DOHH2 (cell line): ENCODE measurements around the gene LSM2.

Source experiments
- H3F3A ChIP-seq: fragments of 200-600 bp; sonication (generic), shearing (Covaris generic); 2 replicates; pipeline ENCODE4 v1.6.0; 2016; ENCODE audit warnings: antibody characterized with exemption, mild to moderate bottlenecking; ENCODE audit not compliant: control insufficient read depth, insufficient read depth
- H3K27ac ChIP-seq: fragments of 200-600 bp; sonication (generic); 2 replicates; pipeline ENCODE4 v1.5.1; 2014; ENCODE audit warnings: low read depth, mild to moderate bottlenecking, low read length, moderate library complexity
- H3K27me3 ChIP-seq: fragments of 200-600 bp; sonication (generic); 2 replicates; pipeline ENCODE4 v1.6.1; 2014; ENCODE audit warnings: mild to moderate bottlenecking, low read length, mixed read lengths; ENCODE audit not compliant: control insufficient read depth
- H3K36me3 ChIP-seq: fragments of 200-600 bp; sonication (generic); 2 replicates; pipeline ENCODE4 v1.6.1; 2014; ENCODE audit warnings: mild to moderate bottlenecking, low read length, moderate library complexity, mixed read lengths; ENCODE audit not compliant: control insufficient read depth
- H3K4me1 ChIP-seq: fragments of 200-600 bp; sonication (generic); 2 replicates; pipeline ENCODE4 v1.6.1; 2014; ENCODE audit warnings: mild to moderate bottlenecking, low read length, mixed read lengths; ENCODE audit not compliant: control insufficient read depth
- H3K4me2 ChIP-seq: fragments of 200-600 bp; sonication (generic); 2 replicates; pipeline ENCODE4 v1.6.0; 2014; ENCODE audit warnings: mild to moderate bottlenecking, low read length, moderate library complexity
- H3K4me3 ChIP-seq: fragments of 200-600 bp; sonication (generic); 2 replicates; pipeline ENCODE4 v1.5.1; 2014; ENCODE audit warnings: mild to moderate bottlenecking, low read length, mixed read lengths
- H3K79me2 ChIP-seq: fragments of 200-600 bp; sonication (generic); 2 replicates; pipeline ENCODE4 v1.6.1; 2014; ENCODE audit warnings: mild to moderate bottlenecking, low read length, mixed read lengths; ENCODE audit not compliant: control insufficient read depth
- H3K9me2 ChIP-seq: fragments of 200-600 bp; sonication (generic); replicated peaks from 2 replicates; pipeline ENCODE4 v1.6.1; 2014; ENCODE audit warnings: mild to moderate bottlenecking, low read length, mixed read lengths; ENCODE audit not compliant: control insufficient read depth
- H3K9me3 ChIP-seq: fragments of 200-600 bp; sonication (generic); 2 replicates; pipeline ENCODE4 v1.6.1; 2014; ENCODE audit warnings: antibody characterized with exemption, low read length, mixed read lengths; ENCODE audit not compliant: control insufficient read depth, insufficient read depth
- H4K20me1 ChIP-seq: fragments of 200-600 bp; sonication (generic); 2 replicates; pipeline ENCODE4 v1.6.0; 2014; ENCODE audit warnings: low read depth, mild to moderate bottlenecking, antibody characterized with exemption, low read length, moderate library complexity; ENCODE audit not compliant: control insufficient read depth, insufficient read depth
- CTCF ChIP-seq: fragments of 200-600 bp; sonication (generic); IDR thresholded peaks from one replicate; pipeline ENCODE4 v1.5.1; 2014; ENCODE audit warnings: antibody characterized with exemption, mild to moderate bottlenecking, low read depth, low read length; ENCODE audit not compliant: poor library complexity, severe bottlenecking
- EZH2phosphoT487 ChIP-seq: fragments of 200-600 bp; sonication (generic); IDR thresholded peaks from 2 replicates; pipeline ENCODE4 v1.6.1; 2017; ENCODE audit warnings: borderline replicate concordance, mild to moderate bottlenecking, antibody characterized with exemption, low read length, moderate library complexity, mixed read lengths

The LSM2 gene

GRCh38 chr6:31799781-31800180 lies 7.0 kb downstream of the LSM2 start:
- peaks cover 33% of the 10 kb centered on the region for H3K4me1 ChIP-seq
- peaks cover 17% of the 10 kb centered on the region for H3F3A ChIP-seq
- TF ChIP-seq EZH2phosphoT487 (no peak), CTCF (no peak)
- peaks cover 47% of the 10 kb centered on the region for H3K36me3 ChIP-seq
- no peaks in the 10 kb centered on the region for H3K9me3 ChIP-seq
- H3K27me3 ChIP-seq: no peaks in the 10 kb centered on the region
- peaks cover 39% of the 10 kb centered on the region for H3K79me2 ChIP-seq
- no peaks in the 10 kb centered on the region for H3K9me2 ChIP-seq
- no peak overlapping the region for H3K4me3 ChIP-seq
- no peak overlapping the region for H3K27ac ChIP-seq
- H4K20me1 ChIP-seq: no peaks in the 10 kb centered on the region
- H3K4me2 ChIP-seq: no peak overlapping the region

GRCh38 chr6:31797588-31797987 lies 9.2 kb downstream of the LSM2 start:
- peaks cover 44% of the 10 kb centered on the region for H3K4me1 ChIP-seq
- no peaks in the 10 kb centered on the region for H3K27me3 ChIP-seq
- H4K20me1 ChIP-seq: no peaks in the 10 kb centered on the region
- H3K27ac ChIP-seq: peak overlapping the region; percentile 71
- H3K9me2 ChIP-seq: no peaks in the 10 kb centered on the region
- TF ChIP-seq EZH2phosphoT487 (no peak), CTCF (no peak)
- peaks cover 46% of the 10 kb centered on the region for H3K36me3 ChIP-seq
- H3K79me2 ChIP-seq: peaks cover 44% of the 10 kb centered on the region
- H3F3A ChIP-seq: peaks cover 17% of the 10 kb centered on the region
- no peaks in the 10 kb centered on the region for H3K9me3 ChIP-seq
- H3K4me3 ChIP-seq: peak overlapping the region; percentile 18
- H3K4me2 ChIP-seq: peak overlapping the region; percentile 53

- Histone ChIP-seq H3K27me3 (no peaks in the 10 kb centered on the region), H3K9me2 (no peaks in the 10 kb centered on the region), H3K36me3 (peaks cover 52% of the 10 kb centered on the region), H3K27ac (peak overlapping the region; percentile 71), H3K79me2 (peaks cover 46% of the 10 kb centered on the region), H3K4me3 (peak overlapping the region; percentile 18; the same call in 1 of the 2 replicates), H3F3A (peaks cover 17% of the 10 kb centered on the region), H4K20me1 (no peaks in the 10 kb centered on the region), H3K9me3 (no peaks in the 10 kb centered on the region), H3K4me1 (peaks cover 44% of the 10 kb centered on the region), H3K4me2 (peak overlapping the region; percentile 53)
- TF ChIP-seq EZH2phosphoT487 (no peak), CTCF (no peak)
Measured at GRCh38 chr6:31796993-31797385, 9.8 kb downstream of the LSM2 start.
